ENCODE results near the gene ULK4.

The ULK4 gene

DNA sequence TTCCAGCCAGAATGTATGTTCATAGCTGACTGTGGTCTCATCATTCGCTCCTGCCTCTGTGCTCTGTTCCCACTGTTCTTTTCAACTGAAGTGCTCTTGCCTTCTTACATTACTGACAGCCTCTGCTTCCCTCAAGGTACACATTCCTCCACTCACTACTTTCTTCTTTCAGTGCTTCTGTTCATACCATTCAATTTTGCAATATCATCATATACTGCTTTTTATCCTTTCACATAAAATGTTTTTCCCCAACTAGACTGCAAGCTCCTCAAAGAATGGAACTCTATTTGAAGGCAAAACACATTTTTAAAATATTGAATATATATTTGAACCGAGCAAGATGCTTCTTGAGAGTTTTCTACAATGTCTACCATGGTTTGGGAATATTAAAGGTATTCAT is 471.5 kb downstream of the ULK4 start:
- no peaks in the 10 kb centered on the region for H3K27me3 ChIP-seq (ENCODE audit: insufficient read depth, poor library complexity, severe bottlenecking)
- DNase-seq (ENCODE audit: low read depth in 1 of 2, low spot score in 1 of 2): no peak
- no peak overlapping the region for H3K4me3 ChIP-seq (replicated peaks; ENCODE audit: insufficient read depth, low read length)
- no peak overlapping the region for H3K27ac ChIP-seq (replicated peaks)
- TF ChIP-seq POLR2AphosphoS5 (IDR thresholded peaks at IDR 0.05; ENCODE audit: low read depth) (no peak), REST (IDR thresholded peaks at IDR 0.05; ENCODE audit: insufficient replicate concordance, low read depth) (no peak), CTCF (IDR thresholded peaks at IDR 0.05; ENCODE audit: insufficient read depth, low read length) (no peak), SPI1 (IDR thresholded peaks at IDR 0.05; ENCODE audit: borderline replicate concordance, low read depth) (no peak)

DNA sequence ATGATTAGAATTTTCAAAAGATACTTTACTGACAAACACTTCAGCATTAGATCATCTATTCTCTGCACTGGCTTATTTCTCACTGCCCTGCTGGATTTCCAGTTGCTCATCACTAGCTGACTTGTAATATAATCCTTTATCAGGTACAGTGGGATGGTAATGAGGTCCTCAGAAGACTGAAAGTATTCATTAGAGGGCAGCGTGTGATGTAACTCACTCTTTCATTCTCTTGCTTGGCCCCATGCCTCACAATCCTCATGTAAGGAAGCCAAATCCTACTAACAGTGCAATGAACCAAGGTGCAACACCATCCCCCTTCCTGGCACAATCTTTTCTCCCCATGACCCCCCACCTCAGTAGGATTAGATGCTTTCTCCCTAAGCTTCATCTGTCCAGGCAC is 472.7 kb downstream of the ULK4 start:
- Histone ChIP-seq H3K27ac (replicated peaks) (no peak overlapping the region), H3K27me3 (ENCODE audit: insufficient read depth, poor library complexity, severe bottlenecking) (no peaks in the 10 kb centered on the region), H3K4me3 (replicated peaks; ENCODE audit: insufficient read depth, low read length) (no peak overlapping the region)
- no peak for DNase-seq (ENCODE audit: low read depth in 1 of 2, low spot score in 1 of 2)
- TF ChIP-seq CTCF (IDR thresholded peaks at IDR 0.05; ENCODE audit: insufficient read depth, low read length) (no peak), REST (IDR thresholded peaks at IDR 0.05; ENCODE audit: insufficient replicate concordance, low read depth) (no peak), GABPA (IDR thresholded peaks at IDR 0.05; ENCODE audit: low read depth) (no peak), POLR2AphosphoS5 (IDR thresholded peaks at IDR 0.05; ENCODE audit: low read depth) (no peak), SPI1 (IDR thresholded peaks at IDR 0.05; ENCODE audit: borderline replicate concordance, low read depth) (no peak)

DNA sequence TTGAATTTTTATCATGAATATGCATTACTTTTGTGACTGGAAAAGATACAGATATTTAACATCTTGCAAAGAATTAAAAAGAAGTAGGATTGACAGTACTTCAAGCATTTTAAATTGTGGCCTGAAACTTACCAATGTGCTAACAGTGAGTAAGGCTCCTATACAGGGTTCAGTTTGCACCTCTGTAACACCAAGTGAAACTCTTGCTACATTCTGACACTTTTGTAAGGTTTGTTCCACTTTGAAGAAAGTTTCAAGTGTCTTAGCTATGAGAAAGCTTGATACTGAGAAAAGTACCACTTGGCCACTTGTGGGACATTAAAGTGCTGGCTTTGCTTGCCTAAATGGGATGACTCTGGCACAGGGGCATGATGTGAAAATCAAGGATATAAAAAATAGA is 473.4 kb downstream of the ULK4 start:
- no peak for DNase-seq (ENCODE audit: low read depth in 1 of 2, low spot score in 1 of 2)
- Histone ChIP-seq H3K27me3 (ENCODE audit: insufficient read depth, poor library complexity, severe bottlenecking) (no peaks in the 10 kb centered on the region), H3K27ac (replicated peaks) (no peak overlapping the region), H3K4me3 (replicated peaks; ENCODE audit: insufficient read depth, low read length) (no peak overlapping the region)
- TF ChIP-seq GABPA (IDR thresholded peaks at IDR 0.05; ENCODE audit: low read depth) (no peak), SPI1 (IDR thresholded peaks at IDR 0.05; ENCODE audit: borderline replicate concordance, low read depth) (no peak), POLR2AphosphoS5 (IDR thresholded peaks at IDR 0.05; ENCODE audit: low read depth) (no peak), CTCF (IDR thresholded peaks at IDR 0.05; ENCODE audit: insufficient read depth, low read length) (no peak), REST (IDR thresholded peaks at IDR 0.05; ENCODE audit: insufficient replicate concordance, low read depth) (no peak)
